DND-41 (cell line): ENCODE data around the gene ZNF883.

Experiments used
- ATAC-seq: fragments of 200-7000 bp; cut with Tn5 transposase; 3 replicates; pipeline ENCODE4 v1.9.1; 2021; ENCODE audit warnings: low read depth; ENCODE audit not compliant: insufficient read depth
- DNase-seq: peaks from one replicate; pipeline ENCODE4 v3.0.0-alpha.2; 2020
- H2AFZ ChIP-seq: 2 replicates; pipeline ENCODE4 v1.6.0; 2012; ENCODE audit warnings: low read depth, low read length
- H3K27ac ChIP-seq: 2 replicates; pipeline ENCODE4 v1.5.1; 2012; ENCODE audit warnings: low read length, inconsistent platforms
- H3K27me3 ChIP-seq: fragments of 200-600 bp; sonication (generic); 2 replicates; pipeline ENCODE4 v1.6.0; 2012; ENCODE audit warnings: low read length, mild to moderate bottlenecking, inconsistent platforms; ENCODE audit not compliant: insufficient read depth, poor library complexity
- H3K36me3 ChIP-seq: 2 replicates; pipeline ENCODE4 v1.5.1; 2012; ENCODE audit warnings: low read length, inconsistent platforms; ENCODE audit not compliant: insufficient read depth
- H3K4me1 ChIP-seq: 2 replicates; pipeline ENCODE4 v1.5.1; 2012; ENCODE audit warnings: mild to moderate bottlenecking, low read length; ENCODE audit not compliant: insufficient read depth
- H3K4me2 ChIP-seq: 2 replicates; pipeline ENCODE4 v1.6.0; 2012; ENCODE audit warnings: mild to moderate bottlenecking, moderate library complexity, low read length, inconsistent platforms; ENCODE audit not compliant: insufficient read depth
- H3K4me3 ChIP-seq, 2 experiments: fragments of 200-600 bp in 1 of 2; shearing (Covaris generic) in 1 of 2; 2 replicates each; pipeline ENCODE4 v1.5.1; 2012 to 2016; ENCODE audit warnings: inconsistent platforms in 2 of 2, low read length in 2 of 2, mild to moderate bottlenecking in 2 of 2, low read depth in 1 of 2, moderate library complexity in 1 of 2
- H3K79me2 ChIP-seq: 2 replicates; pipeline ENCODE4 v1.6.0; 2012; ENCODE audit warnings: low read length, inconsistent platforms; ENCODE audit not compliant: insufficient read depth
- H3K9ac ChIP-seq: 2 replicates; pipeline ENCODE4 v1.6.0; 2012; ENCODE audit warnings: low read depth, mild to moderate bottlenecking, inconsistent platforms, low read length, moderate library complexity
- H3K9me3 ChIP-seq: 2 replicates; pipeline ENCODE4 v1.5.1; 2012; ENCODE audit warnings: low read length, moderate library complexity, mild to moderate bottlenecking, inconsistent platforms; ENCODE audit not compliant: insufficient read depth, severe bottlenecking
- H4K20me1 ChIP-seq: 2 replicates; pipeline ENCODE4 v1.6.0; 2012; ENCODE audit warnings: low read length; ENCODE audit not compliant: insufficient read depth
- CTCF ChIP-seq: IDR thresholded peaks from 2 replicates; pipeline ENCODE4 v1.5.1; 2012; ENCODE audit warnings: borderline replicate concordance, low read length, moderate library complexity, mild to moderate bottlenecking; ENCODE audit not compliant: poor library complexity, severe bottlenecking; ENCODE audit errors: extremely low read depth
- EZH2 ChIP-seq: IDR thresholded peaks from 3 replicates; pipeline ENCODE4 v1.6.1; 2012; ENCODE audit warnings: borderline replicate concordance, low read depth, mild to moderate bottlenecking, moderate library complexity, low read length, inconsistent platforms; ENCODE audit not compliant: severe bottlenecking

Gene ZNF883

GRCh38 chr9:112917047-112917986 lies 94.7 kb downstream of the ZNF883 start:
- Histone ChIP-seq H3K9ac (no peak overlapping the region), H3K27me3 (no peaks in the 10 kb centered on the region), H2AFZ (no peak overlapping the region), H3K4me1 (no peaks in the 10 kb centered on the region), H4K20me1 (no peaks in the 10 kb centered on the region), H3K4me3 (no peak overlapping the region), H3K4me2 (no peak overlapping the region), H3K27ac (no peak overlapping the region), H3K36me3 (no peaks in the 10 kb centered on the region), H3K79me2 (no peaks in the 10 kb centered on the region), H3K9me3 (no peaks in the 10 kb centered on the region)
- ATAC-seq (no peak), DNase-seq (no peak)
- TF ChIP-seq EZH2 = no peak
- no peak for TF ChIP-seq CTCF

- DNase-seq (no peak), ATAC-seq (no peak)
- Histone ChIP-seq H3K9me3 (no peaks in the 10 kb centered on the region), H3K4me2 (no peak overlapping the region), H4K20me1 (no peaks in the 10 kb centered on the region), H3K27me3 (no peaks in the 10 kb centered on the region), H3K27ac (no peak overlapping the region), H3K36me3 (no peaks in the 10 kb centered on the region), H3K9ac (no peak overlapping the region), H3K4me3 (no peak overlapping the region), H3K4me1 (no peaks in the 10 kb centered on the region), H3K79me2 (no peaks in the 10 kb centered on the region), H2AFZ (no peak overlapping the region)
- TF ChIP-seq CTCF = no peak
- TF ChIP-seq EZH2 = no peak
Measured at GRCh38 chr9:112914524-112914923, 97.5 kb downstream of the ZNF883 start.

GRCh38 chr9:112913326-112913725 lies 98.7 kb downstream of the ZNF883 start:
- ATAC-seq = no peak
- Histone ChIP-seq H3K79me2 (no peaks in the 10 kb centered on the region), H3K4me1 (no peaks in the 10 kb centered on the region), H3K36me3 (no peaks in the 10 kb centered on the region), H3K4me2 (no peak overlapping the region), H3K27ac (no peak overlapping the region), H2AFZ (no peak overlapping the region), H3K4me3 (no peak overlapping the region), H3K27me3 (peaks cover 3% of the 10 kb centered on the region), H4K20me1 (no peaks in the 10 kb centered on the region), H3K9me3 (no peaks in the 10 kb centered on the region), H3K9ac (no peak overlapping the region)
- DNase-seq = no peak
- TF ChIP-seq EZH2 = no peak
- no peak for TF ChIP-seq CTCF
